Muscle layer of colon (tissue), 2 donors: ENCODE results near the gene LILRA6.
"Not testable (repeated sequence)": the region's sequence is repeated elsewhere in the genome, so short reads cannot be mapped to it uniquely, and the experiment has no call there.

Experiments used
- H3K27ac ChIP-seq: one replicate; pipeline ENCODE4 v1.7.0; 2013; ENCODE audit warnings: low read depth, mild to moderate bottlenecking, low read length, moderate library complexity
- H3K27me3 ChIP-seq, 2 donors: one replicate each; pipeline ENCODE4 v1.7.0; 2013; ENCODE audit warnings: low read length in 2 of 2, mild to moderate bottlenecking in 2 of 2; ENCODE audit not compliant: insufficient read depth in 2 of 2, control insufficient read depth in 1 of 2
- H3K36me3 ChIP-seq: one replicate; pipeline ENCODE4 v1.7.0; 2013; ENCODE audit warnings: mild to moderate bottlenecking, low read length; ENCODE audit not compliant: insufficient read depth
- H3K4me1 ChIP-seq: one replicate; pipeline ENCODE4 v1.7.0; 2013; ENCODE audit warnings: mild to moderate bottlenecking, low read length; ENCODE audit not compliant: insufficient read depth
- H3K4me3 ChIP-seq, 2 donors: one replicate each; pipeline ENCODE4 v1.7.0; 2013; ENCODE audit warnings: low read length in 2 of 2, low read depth in 1 of 2, mild to moderate bottlenecking in 1 of 2, moderate library complexity in 1 of 2
- H3K9ac ChIP-seq: one replicate; pipeline ENCODE4 v1.7.0; 2013; ENCODE audit warnings: low read length
- H3K9me3 ChIP-seq: one replicate; pipeline ENCODE4 v1.7.0; 2013; ENCODE audit warnings: mild to moderate bottlenecking, low read length
- donor health status: abdominal sarcoma.
- donor health status: Adenocarcinoma of cecum.

LILRA6 gene

DNA sequence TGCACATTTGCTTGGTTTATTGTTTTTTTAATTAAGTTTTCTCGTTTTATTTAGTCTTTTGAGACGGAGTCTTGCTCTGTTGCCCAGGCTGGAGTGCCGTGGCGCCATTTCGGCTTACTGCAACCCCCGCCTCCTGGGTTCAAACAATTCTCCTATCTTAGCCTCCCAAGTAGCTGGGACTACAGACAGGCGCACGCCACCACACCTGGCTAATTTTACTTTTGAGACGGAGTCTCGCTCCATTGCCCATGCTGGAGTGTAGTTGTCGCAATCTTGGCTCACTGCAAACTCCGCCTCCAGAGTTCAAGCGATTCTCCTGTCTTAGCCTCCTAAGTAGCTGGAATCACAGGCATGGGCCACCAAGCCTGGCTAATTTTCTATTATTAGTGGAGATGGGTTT lies 40.6 kb downstream of the LILRA6 start:
- Histone ChIP-seq H3K4me1 (peaks cover 31% of the 10 kb centered on the region), H3K27me3 (no peaks in the 10 kb centered on the region), H3K9ac (peak overlapping the region; percentile 99), H3K9me3 (no peaks in the 10 kb centered on the region), H3K4me3 (peak overlapping the region in 1 of 2 donors; percentile 95), H3K27ac (no peak overlapping the region), H3K36me3 (peaks cover 41% of the 10 kb centered on the region)

DNA sequence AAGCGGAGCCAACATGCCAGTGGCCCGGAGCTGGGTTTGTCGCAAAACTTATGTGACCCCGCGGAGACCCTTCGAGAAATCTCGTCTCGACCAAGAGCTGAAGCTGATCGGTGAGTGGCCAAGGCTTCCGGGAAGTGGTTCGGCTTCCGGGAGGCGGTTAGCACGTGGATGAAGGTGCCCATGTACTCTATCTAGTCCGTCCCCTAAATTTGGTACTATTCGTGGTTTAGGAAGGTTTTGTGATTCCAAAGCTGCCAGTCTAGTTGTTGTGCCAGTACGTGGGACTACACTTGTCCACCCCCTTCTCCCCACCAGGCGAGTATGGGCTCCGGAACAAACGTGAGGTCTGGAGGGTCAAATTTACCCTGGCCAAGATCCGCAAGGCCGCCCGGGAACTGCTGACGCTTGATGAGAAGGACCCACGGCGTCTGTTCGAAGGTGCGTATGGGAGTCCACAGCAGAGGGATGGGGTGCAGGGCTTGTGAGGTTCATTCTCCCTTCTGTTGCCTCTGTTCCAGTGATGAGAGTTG lies 41.4 kb downstream of the LILRA6 start:
- peaks cover 33% of the 10 kb centered on the region for H3K36me3 ChIP-seq
- no peaks in the 10 kb centered on the region for H3K9me3 ChIP-seq
- H3K9ac ChIP-seq, result peak overlapping the region; percentile 99
- H3K27ac ChIP-seq, result peak overlapping the region; percentile 86
- H3K4me1 ChIP-seq, result peaks cover 27% of the 10 kb centered on the region
- H3K4me3 ChIP-seq, result peak overlapping the region; percentile 73 to 95
- H3K27me3 ChIP-seq, result no peaks in the 10 kb centered on the region

DNA sequence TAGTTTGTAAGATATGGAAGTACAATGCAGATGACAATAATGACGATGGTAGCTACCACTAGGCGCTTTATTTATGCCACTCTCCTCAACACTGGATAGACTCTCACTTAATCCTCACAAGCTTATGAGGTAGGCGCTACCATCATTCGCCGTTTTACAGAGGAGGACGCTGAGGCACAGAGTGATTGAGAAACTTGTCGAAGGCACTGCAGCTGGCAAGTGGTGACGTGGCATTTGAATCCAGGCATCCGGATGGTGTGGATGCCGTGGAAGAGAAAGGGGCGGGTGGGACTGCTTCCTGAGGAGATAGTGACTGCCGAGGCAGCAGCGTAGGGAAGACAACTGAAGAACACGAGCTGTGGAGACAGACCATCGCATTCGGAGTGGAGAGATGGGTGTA lies 43.2 kb downstream of the LILRA6 start:
- Histone ChIP-seq H3K9me3 (no peaks in the 10 kb centered on the region), H3K36me3 (peaks cover 24% of the 10 kb centered on the region), H3K4me3 (no peak overlapping the region), H3K9ac (no peak overlapping the region), H3K4me1 (peaks cover 27% of the 10 kb centered on the region), H3K27ac (no peak overlapping the region), H3K27me3 (no peaks in the 10 kb centered on the region)

DNA sequence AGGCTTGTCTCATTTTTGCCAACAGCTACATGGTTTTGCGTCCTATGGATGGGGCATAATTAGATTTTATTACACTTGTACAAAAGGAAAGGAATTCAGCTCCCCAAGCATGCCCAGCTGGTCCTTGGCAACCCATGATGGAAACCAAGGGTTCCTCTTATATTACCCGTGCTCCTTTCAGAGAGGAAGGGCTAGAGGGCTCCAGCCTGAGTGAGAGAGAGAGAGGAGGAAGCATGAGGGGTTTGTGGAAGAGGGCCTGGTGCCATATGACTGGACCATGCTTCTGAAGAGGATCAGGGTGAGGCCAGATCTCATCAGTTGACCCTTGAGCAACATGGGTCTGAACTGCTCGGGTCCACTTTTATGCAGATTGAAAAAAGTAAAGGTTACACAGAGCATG lies 45.5 kb downstream of the LILRA6 start:
- no peak overlapping the region for H3K27ac ChIP-seq

DNA sequence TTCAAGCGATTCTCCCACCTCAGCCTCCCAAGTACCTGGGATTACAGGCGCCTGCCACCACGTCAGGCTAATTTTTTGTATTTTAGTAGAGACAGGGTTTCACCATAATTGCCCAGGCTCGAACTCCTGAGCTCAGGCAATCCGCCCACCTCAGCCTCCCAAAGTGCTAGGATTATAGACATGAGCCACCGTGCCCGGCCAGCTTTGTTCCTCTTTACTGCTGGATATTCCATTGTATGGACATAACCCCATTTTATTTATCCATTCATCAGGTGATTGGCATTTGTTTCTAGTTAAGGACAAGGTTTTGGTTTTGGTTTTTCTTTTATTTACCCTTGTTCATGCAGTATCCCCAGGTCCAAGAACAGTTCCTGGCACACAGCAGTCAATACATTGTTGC lies 46.1 kb downstream of the LILRA6 start:
- Histone ChIP-seq H3K27ac (no peak overlapping the region), H3K4me1 (peaks cover 19% of the 10 kb centered on the region)

More for the DNA sequence above, 45.5 kb downstream of the LILRA6 start:
- Histone ChIP-seq H3K9ac (no peak overlapping the region), H3K4me1 (peaks cover 19% of the 10 kb centered on the region), H3K9me3 (no peaks in the 10 kb centered on the region), H3K4me3 (no peak overlapping the region), H3K27me3 (no peaks in the 10 kb centered on the region), H3K36me3 (peaks cover 14% of the 10 kb centered on the region)

DNA sequence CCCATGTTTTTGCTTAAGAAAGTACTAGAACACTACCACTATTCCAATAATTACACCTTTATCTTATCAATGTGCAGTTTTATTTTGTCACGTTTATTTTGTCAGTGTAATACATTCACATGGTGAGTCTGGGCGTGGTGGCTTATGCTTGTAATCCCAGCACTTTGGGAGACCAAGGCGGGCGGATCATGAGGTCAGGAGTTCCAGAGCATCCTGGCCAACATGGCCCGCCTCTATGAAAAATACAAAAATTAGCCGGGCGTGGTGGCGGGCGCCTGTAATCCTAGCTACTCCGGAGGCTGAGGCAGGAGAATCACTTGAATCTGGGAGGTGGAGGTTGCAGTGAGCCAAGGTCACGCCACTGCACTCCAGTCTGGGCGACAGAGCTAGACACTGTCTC lies 48.1 kb downstream of the LILRA6 start:
- Histone ChIP-seq H3K4me1 (peaks cover 16% of the 10 kb centered on the region), H3K36me3 (peaks cover 14% of the 10 kb centered on the region)
- H3K9ac ChIP-seq, H3K27me3 ChIP-seq, H3K4me3 ChIP-seq, H3K27ac ChIP-seq, H3K9me3 ChIP-seq: not testable (repeated sequence)

More for the DNA sequence above, 46.1 kb downstream of the LILRA6 start:
- no peaks in the 10 kb centered on the region for H3K9me3 ChIP-seq
- no peak overlapping the region for H3K4me3 ChIP-seq
- H3K27me3 ChIP-seq, result no peaks in the 10 kb centered on the region
- peaks cover 14% of the 10 kb centered on the region for H3K36me3 ChIP-seq
- no peak overlapping the region for H3K9ac ChIP-seq

DNA sequence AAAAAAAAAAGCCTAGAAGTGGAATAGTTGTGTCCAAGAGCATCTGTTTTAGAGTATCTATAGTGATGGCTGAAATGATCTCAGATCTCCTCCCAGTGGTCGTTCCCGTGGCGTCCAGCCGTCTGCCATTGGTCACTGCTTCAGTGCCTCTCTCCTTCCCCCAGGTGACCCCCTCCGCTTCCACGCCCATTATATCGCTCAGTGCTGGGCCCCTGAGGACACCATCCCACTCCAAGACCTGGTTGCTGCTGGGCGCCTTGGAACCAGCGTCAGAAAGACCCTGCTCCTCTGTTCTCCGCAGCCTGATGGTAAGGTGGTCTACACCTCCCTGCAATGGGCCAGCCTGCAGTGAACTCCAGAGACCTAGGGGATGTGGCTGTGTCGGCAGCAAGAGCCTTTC lies 49.6 kb downstream of the LILRA6 start:
- H3K9ac ChIP-seq, result no peak overlapping the region
- peaks cover 14% of the 10 kb centered on the region for H3K36me3 ChIP-seq
- no peak overlapping the region for H3K4me3 ChIP-seq
- H3K4me1 ChIP-seq, result peaks cover 26% of the 10 kb centered on the region
- H3K27me3 ChIP-seq, result no peaks in the 10 kb centered on the region
- no peaks in the 10 kb centered on the region for H3K9me3 ChIP-seq
- H3K27ac ChIP-seq, result no peak overlapping the region

DNA sequence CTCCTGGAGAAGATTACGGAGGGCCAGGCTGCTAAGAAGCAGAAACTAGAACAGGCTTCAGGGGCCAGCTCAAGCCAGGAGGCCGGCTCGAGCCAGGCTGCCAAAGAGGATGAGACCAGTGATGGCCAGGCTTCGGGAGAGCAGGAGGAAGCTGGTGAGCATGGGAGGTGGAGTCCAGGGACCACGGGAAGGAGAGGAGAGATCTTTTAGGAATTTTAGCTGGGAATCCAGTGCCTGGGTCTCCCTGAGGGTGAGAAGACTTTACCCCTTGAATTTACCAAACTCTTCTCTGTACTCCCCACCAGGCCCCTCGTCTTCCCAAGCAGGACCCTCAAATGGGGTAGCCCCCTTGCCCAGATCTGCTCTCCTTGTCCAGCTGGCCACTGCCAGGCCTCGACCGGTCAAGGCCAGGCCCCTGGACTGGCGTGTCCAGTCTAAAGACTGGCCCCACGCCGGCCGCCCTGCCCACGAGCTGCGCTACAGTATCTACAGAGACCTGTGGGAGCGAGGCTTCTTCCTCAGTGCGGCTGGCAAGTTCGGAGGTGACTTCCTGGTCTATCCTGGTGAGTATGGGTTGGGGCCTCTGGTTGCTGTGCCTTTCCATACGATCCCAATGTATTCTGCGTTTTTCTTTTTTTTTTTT lies 50.7 kb downstream of the LILRA6 start:
- Histone ChIP-seq H3K4me3 (peak overlapping the region; percentile 67 to 73), H3K36me3 (peaks cover 18% of the 10 kb centered on the region), H3K9ac (peak overlapping the region; percentile 87), H3K4me1 (peaks cover 26% of the 10 kb centered on the region), H3K27ac (peak overlapping the region; percentile 99), H3K9me3 (no peaks in the 10 kb centered on the region), H3K27me3 (no peaks in the 10 kb centered on the region)

DNA sequence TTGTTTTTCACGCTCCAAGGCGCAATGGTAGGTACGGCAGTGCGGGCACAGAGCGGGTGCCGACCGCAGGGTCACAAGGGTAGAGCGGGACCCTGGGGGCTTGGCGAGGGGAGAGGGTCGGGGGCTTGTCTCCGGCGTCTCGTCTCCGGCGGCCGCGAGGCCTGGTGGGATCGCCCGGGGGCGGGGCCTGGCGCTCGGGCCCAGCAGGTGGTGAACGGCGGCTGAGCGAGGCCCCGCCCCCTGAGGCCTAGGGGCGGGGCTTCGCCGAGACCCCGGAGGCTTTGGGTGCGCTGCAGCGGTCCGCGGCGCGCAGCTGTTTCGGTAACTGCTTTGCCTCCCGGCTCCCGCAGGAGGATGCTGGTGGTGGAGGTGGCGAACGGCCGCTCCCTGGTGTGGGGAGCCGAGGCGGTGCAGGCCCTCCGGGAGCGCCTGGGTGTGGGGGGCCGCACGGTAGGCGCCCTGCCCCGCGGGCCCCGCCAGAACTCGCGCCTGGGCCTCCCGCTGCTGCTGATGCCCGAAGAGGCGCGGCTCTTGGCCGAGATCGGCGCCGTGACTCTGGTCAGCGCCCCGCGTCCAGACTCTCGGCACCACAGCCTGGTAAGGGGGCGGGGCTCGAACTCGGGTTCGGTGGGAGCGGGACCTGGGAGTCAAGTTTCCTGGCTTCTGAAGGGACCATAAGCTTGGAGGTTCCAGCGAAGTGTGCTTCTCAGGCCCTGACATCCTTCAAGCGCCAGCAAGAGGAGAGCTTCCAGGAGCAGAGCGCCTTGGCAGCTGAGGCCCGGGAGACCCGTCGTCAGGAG lies 51.4 kb downstream of the LILRA6 start, which contains the start of gene TSEN34:
TSS of gene TSEN34 (plus strand) at position 298 of the 800 bp plus-strand sequence. CDS start at position 355, 57 bp downstream.
- Histone ChIP-seq H3K27ac (peak within 1 kb of the TSS; percentile 99), H3K27me3 (no peaks in the 10 kb centered on the region), H3K4me1 (peaks cover 26% of the 10 kb centered on the region), H3K9me3 (no peaks in the 10 kb centered on the region), H3K36me3 (peaks cover 22% of the 10 kb centered on the region), H3K4me3 (peak within 1 kb of the TSS; percentile 67 to 73), H3K9ac (peak within 1 kb of the TSS; percentile 87)

DNA sequence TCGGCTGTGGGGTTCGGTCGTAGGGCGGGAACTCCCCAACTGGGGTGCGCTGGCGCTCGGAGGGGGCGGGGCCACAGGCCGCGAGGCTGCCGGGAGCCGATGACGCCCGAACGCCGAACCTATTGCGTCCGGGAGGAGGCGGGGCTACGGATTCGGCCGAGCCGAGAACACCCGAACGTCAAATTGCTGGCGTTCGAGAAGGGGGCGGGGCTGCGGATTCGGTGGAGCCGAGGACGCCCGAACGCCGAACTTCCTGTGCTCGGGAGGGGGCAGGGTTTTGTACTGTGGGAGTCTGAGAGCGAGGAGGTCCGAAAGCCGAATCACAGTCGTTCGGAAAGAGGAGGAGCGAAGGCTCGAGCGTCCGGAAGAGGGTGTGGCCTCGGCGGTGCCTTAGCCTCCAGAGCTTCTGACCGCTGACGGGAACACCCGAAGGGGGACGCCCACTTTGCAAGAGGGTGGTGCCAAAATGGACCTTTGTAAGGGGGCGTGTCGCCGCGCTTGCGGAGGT lies 52.0 kb downstream of the LILRA6 start:
- Histone ChIP-seq H3K9me3 (no peaks in the 10 kb centered on the region), H3K4me3 (peak overlapping the region; percentile 67 to 73), H3K27ac (peak overlapping the region; percentile 99), H3K36me3 (peaks cover 21% of the 10 kb centered on the region), H3K27me3 (no peaks in the 10 kb centered on the region), H3K4me1 (peaks cover 26% of the 10 kb centered on the region), H3K9ac (peak overlapping the region; percentile 57)

DNA sequence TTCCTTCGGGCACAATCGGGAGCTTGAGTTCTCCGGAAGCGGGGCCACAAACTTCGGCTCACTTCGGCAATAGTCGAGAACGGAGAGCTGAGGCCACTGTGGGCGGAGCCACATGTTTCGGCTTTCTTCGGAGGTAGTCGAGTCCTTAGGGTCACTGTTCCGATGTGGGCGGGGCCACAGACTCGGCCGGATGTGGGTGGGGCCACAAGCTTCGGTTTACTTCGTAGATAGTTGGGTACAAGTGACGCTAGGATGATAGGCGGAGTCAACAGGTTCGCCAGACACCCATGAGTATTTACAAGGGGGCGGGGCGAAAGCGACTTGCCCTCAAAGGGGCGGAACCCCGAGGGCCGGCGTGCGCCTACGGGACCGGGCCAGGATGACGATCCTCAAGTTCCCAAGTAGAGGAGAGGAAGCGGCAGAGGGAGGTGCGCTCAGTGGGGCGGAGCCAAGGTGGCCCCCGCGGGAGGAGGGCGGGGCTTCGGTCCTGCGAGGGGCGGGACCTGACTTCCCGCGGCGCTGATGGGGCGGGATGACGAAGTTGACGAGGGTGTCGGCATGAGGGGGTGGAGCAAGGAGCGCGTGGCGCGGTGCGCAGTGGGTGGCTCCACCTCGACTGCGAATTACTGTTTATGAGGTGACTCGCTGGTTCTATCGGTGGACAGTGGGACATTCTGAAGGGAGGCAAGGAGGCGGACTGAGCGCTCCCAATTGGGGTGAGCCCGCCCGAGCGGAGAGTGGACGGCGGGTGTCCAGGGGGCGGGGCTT lies 52.7 kb downstream of the LILRA6 start:
- peaks cover 18% of the 10 kb centered on the region for H3K36me3 ChIP-seq
- H3K9me3 ChIP-seq, result no peaks in the 10 kb centered on the region
- H3K27ac ChIP-seq, result peak overlapping the region; percentile 99
- H3K27me3 ChIP-seq, result no peaks in the 10 kb centered on the region
- H3K9ac ChIP-seq, result peak overlapping the region; percentile 57
- H3K4me3 ChIP-seq, result peak overlapping the region; percentile 11 to 65
- peaks cover 26% of the 10 kb centered on the region for H3K4me1 ChIP-seq
